Measurements from ENCODE around the gene MLH3. TPM values are rescaled to one million over a fixed set of nuclear protein-coding genes. Genes with fewer than 3 reads are reported as not detected.
A peak's percentile ranks its signal among the peaks of the same experiment; 100 is the strongest.

Gene MLH3
- total and polyA plus RNA-seq, 2 of the 13 experiments (the other 11 are each of a cell fraction or from before 2014, with no cell fraction given), result 14.4 to 24.8 TPM

DNA sequence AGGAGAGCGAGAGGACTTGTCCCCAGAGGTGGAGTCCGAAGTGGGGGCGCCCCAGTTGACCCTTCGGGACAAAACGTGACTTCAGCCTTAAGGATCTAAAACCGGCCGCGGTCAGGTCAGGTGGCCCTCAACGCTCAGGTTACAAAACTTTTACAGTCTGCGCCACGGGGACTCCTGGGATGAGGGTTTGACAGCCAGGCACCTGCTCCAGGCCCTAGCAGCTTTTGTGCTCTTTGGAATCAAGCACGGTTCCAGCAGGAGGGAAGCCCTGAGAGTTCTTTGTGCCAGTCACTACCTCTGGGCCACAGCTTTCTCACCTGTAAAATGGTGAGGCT is 18.5 kb upstream of the MLH3 start (continued):
- TF ChIP-seq ZNF280D (CRISPR knock-in tag; IDR thresholded peaks at IDR 0.05) (0 out of 2 replicates have a peak, but pooled peaks have one; percentile 46), IRX3 (CRISPR knock-in tag; IDR thresholded peaks at IDR 0.05; ENCODE audit: borderline replicate concordance, low read depth) (0 out of 2 replicates have a peak, but pooled peaks have one; percentile 47), ZNF253 (CRISPR knock-in tag; IDR thresholded peaks at IDR 0.05; ENCODE audit: borderline replicate concordance) (no peak), SNAI1 (CRISPR knock-in tag; IDR thresholded peaks at IDR 0.05; ENCODE audit: borderline replicate concordance) (peak; percentile 26; the same call in 1 of the 2 replicates), BHLHE40 (IDR thresholded peaks at IDR 0.05; ENCODE audit: low read length) (peak; percentile 76), POGZ (CRISPR knock-in tag; IDR thresholded peaks at IDR 0.05) (peak; percentile 18; the same call in 1 of the 2 replicates), ZNF563 (CRISPR knock-in tag; IDR thresholded peaks at IDR 0.05) (peak; percentile 10; the same call in 1 of the 2 replicates), KDM6A (CRISPR knock-in tag; IDR thresholded peaks at IDR 0.05; ENCODE audit: low read depth) (no peak), BORCS8-MEF2B (CRISPR knock-in tag; IDR thresholded peaks at IDR 0.05) (peak; percentile 58; the same call in 1 of the 2 replicates), ZFP36L1 (CRISPR knock-in tag; IDR thresholded peaks at IDR 0.05) (0 out of 2 replicates have a peak, but pooled peaks have one; percentile 15), TARDBP (CRISPR knock-in tag; IDR thresholded peaks at IDR 0.05) (0 out of 2 replicates have a peak, but pooled peaks have one; percentile 7)
- TF ChIP-seq, protein P1, sequence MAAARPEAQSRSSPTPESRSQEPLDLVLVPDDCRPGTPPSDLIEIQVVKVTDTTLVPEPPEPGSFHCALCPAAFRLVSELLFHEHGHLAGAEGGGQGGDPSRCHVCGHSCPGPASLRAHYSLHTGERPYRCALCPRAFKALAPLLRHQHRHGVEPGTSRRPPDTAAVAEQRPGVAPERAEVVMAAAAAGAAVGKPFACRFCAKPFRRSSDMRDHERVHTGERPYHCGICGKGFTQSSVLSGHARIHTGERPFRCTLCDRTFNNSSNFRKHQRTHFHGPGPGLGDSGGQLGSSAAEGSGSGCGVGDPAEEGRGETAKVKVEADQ (CRISPR knock-in tag; IDR thresholded peaks at IDR 0.05; ENCODE audit: borderline replicate concordance), result 0 out of 2 replicates have a peak, but pooled peaks have one; percentile 15
- TF ChIP-seq, protein P2, sequence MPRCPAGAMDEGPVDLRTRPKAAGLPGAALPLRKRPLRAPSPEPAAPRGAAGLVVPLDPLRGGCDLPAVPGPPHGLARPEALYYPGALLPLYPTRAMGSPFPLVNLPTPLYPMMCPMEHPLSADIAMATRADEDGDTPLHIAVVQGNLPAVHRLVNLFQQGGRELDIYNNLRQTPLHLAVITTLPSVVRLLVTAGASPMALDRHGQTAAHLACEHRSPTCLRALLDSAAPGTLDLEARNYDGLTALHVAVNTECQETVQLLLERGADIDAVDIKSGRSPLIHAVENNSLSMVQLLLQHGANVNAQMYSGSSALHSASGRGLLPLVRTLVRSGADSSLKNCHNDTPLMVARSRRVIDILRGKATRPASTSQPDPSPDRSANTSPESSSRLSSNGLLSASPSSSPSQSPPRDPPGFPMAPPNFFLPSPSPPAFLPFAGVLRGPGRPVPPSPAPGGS (CRISPR knock-in tag; IDR thresholded peaks at IDR 0.05), result no peak
- TF ChIP-seq, protein P3, sequence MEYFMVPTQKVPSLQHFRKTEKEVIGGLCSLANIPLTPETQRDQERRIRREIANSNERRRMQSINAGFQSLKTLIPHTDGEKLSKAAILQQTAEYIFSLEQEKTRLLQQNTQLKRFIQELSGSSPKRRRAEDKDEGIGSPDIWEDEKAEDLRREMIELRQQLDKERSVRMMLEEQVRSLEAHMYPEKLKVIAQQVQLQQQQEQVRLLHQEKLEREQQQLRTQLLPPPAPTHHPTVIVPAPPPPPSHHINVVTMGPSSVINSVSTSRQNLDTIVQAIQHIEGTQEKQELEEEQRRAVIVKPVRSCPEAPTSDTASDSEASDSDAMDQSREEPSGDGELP (IDR thresholded peaks at IDR 0.05; ENCODE audit: borderline replicate concordance, low read depth), result peak; percentile 1; the same call in 1 of the 2 replicates
- TF ChIP-seq, protein P4, sequence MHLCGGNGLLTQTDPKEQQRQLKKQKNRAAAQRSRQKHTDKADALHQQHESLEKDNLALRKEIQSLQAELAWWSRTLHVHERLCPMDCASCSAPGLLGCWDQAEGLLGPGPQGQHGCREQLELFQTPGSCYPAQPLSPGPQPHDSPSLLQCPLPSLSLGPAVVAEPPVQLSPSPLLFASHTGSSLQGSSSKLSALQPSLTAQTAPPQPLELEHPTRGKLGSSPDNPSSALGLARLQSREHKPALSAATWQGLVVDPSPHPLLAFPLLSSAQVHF (CRISPR knock-in tag; IDR thresholded peaks at IDR 0.05), result no peak
- TF ChIP-seq, protein P5, sequence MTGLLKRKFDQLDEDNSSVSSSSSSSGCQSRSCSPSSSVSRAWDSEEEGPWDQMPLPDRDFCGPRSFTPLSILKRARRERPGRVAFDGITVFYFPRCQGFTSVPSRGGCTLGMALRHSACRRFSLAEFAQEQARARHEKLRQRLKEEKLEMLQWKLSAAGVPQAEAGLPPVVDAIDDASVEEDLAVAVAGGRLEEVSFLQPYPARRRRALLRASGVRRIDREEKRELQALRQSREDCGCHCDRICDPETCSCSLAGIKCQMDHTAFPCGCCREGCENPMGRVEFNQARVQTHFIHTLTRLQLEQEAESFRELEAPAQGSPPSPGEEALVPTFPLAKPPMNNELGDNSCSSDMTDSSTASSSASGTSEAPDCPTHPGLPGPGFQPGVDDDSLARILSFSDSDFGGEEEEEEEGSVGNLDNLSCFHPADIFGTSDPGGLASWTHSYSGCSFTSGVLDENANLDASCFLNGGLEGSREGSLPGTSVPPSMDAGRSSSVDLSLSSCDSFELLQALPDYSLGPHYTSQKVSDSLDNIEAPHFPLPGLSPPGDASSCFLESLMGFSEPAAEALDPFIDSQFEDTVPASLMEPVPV (CRISPR knock-in tag; IDR thresholded peaks at IDR 0.05), result peak; percentile 44; the same call in 1 of the 2 replicates

Data from HepG2 (cell line).